Keratinocyte (primary cell): ENCODE data around the gene CHMP2B.

ENCODE experiments used
- CTCF ChIP-seq, 3 experiments: IDR thresholded peaks in 1 of 3; conservative IDR thresholded peaks in 1 of 3; optimal IDR thresholded peaks in 1 of 3; 2 replicates in 2 of 3; 3 replicates in 1 of 3; pipeline versions ENCODE3 to v1.5.1; 2011; ENCODE audit warnings: low read length in 3 of 3, mild to moderate bottlenecking in 3 of 3, moderate library complexity in 2 of 3, control low read depth in 1 of 3, inconsistent platforms in 1 of 3; ENCODE audit not compliant: insufficient read depth in 2 of 3; ENCODE audit errors: extremely low read depth in 1 of 3
- EZH2 ChIP-seq: IDR thresholded peaks from one replicate; pipeline ENCODE4 v1.6.1; 2012; ENCODE audit warnings: inconsistent platforms, mild to moderate bottlenecking, low read length, moderate library complexity

GRCh38 chr3:87269723-87270122 lies 42.6 kb downstream of the CHMP2B start:
- TF ChIP-seq CTCF (optimal IDR thresholded peaks at IDR 0.05 in 1 of 3, IDR thresholded peaks at IDR 0.05 in 1 of 3, conservative IDR thresholded peaks at IDR 0.05 in 1 of 3; ENCODE audit: extremely low read depth in 1 of 3, insufficient read depth in 2 of 3, low read length in 3 of 3), result no peak
- no peak for TF ChIP-seq EZH2
